Activated effector memory CD4-positive, alpha-beta T cell treated with anti-CD3 and anti-CD28 coated beads, Interleukin-2, amount 50 U/mL, for 16 hours (primary cell): Measurements from ENCODE around the gene NPBWR2.
A peak's percentile ranks its signal among the peaks of the same experiment; 100 is the strongest.
"Not testable (repeated sequence)": the region's sequence is repeated elsewhere in the genome, so short reads cannot be mapped to it uniquely, and the experiment has no call there.

ENCODE experiments used
- DNase-seq: peaks from one replicate; pipeline ENCODE4 v3.0.0-alpha.2; 2020

NPBWR2 gene

DNA sequence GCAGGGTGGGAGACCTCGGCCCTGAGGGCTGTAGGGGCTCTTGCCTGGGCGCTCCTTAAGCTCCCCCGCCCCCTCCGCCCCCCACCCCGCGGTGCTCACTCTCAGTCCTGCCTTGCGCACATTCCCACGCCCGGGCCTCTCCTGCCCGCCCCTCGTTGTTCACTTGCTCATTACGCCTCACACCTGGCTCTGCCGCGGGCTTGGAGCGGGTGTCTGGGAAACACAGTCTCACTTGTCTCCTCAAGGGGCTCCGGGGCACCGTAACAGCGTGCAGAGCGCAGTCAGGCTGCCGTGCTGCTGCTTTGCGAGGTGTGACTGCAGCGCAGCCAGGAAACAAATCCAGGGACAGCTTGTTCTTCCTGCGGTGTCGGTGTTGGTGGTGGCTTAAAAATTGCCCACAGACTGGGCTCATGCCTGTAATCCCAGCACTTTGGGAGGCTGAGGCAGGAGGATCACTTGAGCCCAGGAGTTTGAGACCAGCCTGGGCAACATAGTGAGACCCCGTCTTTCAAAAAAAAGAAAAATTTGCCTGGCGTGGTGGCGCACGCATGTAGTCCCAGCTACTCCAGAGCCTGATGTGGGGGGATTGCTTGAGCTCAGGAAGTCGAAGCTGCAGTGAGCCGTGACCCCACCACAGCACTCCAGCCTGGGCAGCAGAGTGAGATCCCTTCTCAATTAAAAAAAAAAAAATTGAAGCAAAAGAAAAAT lies 4.6 kb downstream of the NPBWR2 start:
- peak; percentile 62 for DNase-seq

DNA sequence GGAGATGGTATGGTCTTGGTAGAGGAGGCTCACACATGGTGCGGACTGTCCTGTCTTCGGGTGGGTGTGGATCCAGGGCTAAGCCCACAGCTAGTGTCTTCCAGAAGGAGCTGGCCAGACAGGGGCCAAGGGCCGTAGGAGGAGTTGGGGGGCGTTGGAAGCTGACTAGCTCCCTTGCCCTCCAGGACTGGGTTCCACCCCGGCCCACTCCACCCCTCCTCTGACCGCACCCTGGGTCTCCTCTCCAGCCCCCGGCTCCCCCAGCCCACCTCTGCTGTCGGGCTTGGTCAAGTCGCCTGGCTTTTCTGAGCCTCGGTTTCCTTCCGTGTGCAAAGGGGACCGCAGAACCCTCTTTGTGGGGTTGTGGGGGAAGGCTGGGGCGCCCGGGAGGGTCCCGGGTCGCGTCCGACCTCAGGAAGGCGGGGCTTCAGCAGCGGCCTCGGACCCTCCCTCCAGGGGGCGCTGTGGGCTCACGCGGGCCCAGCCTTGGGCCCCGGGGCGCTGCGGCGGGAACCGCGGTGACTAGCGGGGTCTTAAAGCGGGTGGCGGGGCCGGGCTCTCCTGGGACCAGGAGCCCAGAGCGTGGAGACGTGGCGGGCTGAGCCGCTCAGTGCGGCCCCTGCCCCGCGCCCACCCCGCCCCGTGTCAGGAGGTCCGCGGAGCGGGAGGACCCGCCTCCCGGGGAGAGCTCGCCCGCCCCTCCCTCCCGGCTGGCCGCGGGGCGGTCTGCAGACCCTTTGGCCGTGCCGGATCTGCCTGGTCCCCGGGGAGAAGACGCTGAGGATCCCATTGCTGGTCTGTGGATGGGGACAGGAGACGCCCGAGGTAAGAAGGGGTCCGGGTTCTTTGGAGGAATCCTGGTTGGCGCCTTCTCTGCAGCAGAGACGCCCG lies 5.4 kb downstream of the NPBWR2 start:
- peak; percentile 87 for DNase-seq

DNA sequence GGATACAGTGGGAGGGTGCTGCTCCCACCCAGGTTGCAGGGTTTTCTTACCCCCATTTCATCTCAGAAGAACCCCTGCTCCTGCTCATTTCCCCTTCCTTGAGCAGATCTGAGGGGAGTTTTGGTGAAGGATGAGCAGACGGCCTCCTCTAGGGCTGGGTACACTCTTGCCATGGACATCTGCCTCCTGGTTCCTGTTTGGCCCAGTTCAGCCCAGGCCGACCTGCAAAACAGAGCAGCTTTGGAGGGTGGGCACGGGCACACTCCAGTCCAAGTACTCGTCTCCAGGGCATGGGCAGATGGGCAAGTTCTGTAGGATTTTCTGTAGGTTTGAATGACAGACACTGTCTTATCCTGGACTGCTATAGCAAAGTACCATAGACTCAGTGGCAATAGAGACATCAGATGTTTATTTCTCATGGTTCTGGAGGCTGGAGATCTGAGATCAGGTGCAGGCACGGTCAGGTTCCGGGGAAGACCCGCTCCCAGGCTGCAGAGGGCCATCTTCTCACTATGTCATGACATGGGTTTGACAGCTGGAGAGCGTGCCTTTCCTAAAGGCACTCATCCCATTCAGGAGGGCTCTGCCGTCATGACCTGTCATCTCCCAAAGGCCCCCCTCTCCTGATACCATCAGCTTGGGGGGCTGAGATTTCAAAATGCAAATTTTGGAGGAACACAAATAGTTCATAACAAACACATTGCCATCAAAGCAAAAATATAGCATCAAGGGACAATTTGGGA lies 6.2 kb downstream of the NPBWR2 start:
- DNase-seq: peak; percentile 38

DNA sequence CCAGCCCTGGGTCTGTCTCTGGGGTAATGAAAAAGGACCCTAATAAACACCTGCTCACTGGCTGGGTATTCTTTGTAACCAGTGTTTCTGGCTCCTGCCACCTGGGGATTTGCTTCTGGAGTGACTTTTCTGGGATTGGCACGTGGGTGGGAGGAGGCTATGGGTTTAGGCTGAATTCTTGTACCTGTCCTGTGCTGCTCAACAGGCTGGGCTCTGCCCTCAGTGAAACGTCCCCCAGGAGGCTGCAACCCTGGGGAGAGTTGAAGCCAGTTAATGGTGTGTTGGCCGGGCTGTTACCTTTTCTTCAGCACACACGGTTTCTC lies 6.8 kb downstream of the NPBWR2 start:
- DNase-seq: no peak

DNA sequence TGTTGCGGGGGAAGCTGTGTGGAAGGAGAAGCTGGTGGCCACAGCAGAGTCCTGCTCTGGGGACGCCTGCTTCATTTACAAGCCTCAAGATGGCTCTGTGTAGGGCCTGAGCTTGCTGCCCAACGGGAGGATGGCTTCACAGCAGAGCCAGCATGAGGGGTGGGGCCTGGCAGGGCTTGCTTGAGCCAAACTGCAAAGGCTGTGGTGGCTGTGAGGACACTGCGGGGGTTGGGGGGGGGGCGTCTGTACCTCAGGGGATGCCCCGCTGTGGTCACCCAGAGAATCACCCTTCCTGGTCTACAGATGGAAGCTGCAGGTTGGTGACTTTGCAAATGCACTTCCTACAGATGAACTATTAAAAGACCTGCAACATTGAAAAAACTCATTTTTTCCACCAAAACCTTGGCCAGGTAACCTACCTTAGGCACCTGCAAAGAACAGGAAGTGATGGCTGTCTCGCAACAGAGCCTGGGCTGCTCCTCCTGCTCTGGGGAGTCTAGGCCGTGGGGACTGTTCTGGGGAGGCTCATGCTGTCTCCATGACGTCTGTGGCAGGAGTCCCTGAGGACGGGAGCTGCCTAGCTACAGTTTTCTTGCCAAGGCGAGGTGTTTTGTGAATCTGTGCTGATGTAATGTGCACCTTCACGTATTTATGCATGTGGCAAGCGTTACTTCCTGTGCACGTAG lies 7.3 kb downstream of the NPBWR2 start:
- no peak for DNase-seq

- DNase-seq: no peak
Observed at GRCh38 chr20:64099086-64099786, 8.1 kb downstream of the NPBWR2 start.

GRCh38 chr20:64098471-64099013 lies 8.8 kb downstream of the NPBWR2 start:
- DNase-seq: no peak

DNA sequence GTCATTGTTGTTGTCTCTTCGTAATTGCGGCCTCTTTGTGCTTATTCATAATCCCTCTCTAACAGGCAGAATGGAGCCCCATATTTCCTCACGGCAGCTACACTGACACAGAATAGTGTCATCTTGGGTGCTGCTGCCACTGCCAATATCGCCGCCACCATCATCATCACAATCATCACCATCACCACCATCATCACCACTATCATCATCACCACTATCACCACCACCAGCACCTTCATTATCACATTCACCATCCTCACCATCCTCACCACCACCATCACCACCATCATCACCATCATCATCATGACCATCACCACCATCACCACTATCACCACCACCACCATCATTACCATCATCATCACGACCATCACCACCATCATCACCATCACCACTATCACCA lies 10.8 kb downstream of the NPBWR2 start:
- DNase-seq: no peak

- no peak for DNase-seq
Observed at GRCh38 chr20:64095927-64096326, 11.4 kb downstream of the NPBWR2 start.

GRCh38 chr20:64095455-64095854 lies 11.9 kb downstream of the NPBWR2 start:
- DNase-seq: no peak

DNA sequence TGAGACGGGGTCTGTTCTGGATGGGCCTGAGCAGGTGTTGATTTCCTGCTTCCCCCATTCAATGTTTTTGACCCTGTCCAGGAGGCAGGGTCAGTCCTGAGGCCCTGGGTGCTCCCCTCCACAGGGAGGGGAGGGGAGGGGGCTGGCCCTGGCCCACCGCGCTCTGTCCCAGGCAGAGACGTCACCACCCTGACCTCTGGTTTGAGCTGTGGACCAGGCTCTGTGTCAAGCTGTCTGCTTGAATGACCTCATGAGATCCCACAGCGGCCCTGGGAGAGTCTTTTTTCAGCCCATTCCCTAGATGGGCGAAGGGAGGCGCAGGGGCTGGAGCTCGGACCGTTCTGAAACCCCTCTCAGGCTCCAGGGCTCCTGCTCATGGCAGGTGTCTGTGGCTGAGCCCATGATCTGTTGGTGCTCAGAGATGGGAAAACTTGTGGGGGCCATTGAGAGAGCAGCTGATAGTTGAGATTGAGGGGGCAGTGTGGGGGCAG lies 14.3 kb downstream of the NPBWR2 start:
- DNase-seq: no peak

- DNase-seq: no peak
Observed at GRCh38 chr20:64092258-64093012, 14.9 kb downstream of the NPBWR2 start.

DNA sequence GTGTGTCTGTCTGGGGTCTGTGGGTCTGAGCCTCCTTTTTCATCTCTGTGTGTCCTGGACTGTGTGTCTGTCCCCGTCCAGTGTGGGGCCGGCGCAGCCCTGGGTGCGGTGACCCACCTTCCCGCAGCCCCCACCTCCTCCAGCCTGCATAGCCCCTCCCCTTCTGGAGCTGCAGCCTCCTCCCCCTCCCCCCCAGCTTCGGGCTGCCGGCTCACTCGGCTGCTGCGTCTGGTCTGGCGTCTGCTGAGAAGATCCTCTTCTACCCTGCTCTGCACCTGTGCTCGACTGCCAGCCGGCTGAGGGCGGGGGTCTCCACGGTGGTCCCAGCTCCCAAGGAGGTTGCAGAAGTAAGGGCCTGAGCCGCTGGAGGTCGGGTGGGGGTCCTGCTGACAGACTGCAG lies 15.6 kb downstream of the NPBWR2 start:
- no peak for DNase-seq

GRCh38 chr20:64091340-64091739 lies 16.0 kb downstream of the NPBWR2 start:
- DNase-seq: no peak

- no peak for DNase-seq
Observed at GRCh38 chr20:64090165-64090564, 17.2 kb downstream of the NPBWR2 start.

DNA sequence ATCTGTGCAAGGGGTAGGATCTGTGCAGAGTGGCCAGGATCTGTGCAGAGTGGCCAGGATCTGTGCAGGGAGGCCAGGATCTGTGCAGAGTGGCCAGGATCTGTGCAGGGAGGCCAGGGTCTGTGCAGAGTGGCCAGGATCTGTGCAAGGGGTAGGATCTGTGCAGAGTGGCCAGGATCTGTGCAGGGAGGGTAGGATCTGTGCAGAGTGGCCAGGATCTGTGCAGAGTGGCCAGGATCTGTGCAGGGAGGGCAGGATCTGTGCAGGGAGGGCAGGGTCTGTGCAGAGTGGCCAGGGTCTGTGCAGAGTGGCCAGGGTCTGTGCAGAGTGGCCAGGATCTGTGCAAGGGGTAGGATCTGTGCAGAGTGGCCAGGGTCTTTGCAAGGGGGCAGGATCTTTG lies 18.8 kb downstream of the NPBWR2 start:
- DNase-seq: not testable (repeated sequence)

GRCh38 chr20:64087226-64087825 lies 20.0 kb downstream of the NPBWR2 start:
- DNase-seq: not testable (repeated sequence)

DNA sequence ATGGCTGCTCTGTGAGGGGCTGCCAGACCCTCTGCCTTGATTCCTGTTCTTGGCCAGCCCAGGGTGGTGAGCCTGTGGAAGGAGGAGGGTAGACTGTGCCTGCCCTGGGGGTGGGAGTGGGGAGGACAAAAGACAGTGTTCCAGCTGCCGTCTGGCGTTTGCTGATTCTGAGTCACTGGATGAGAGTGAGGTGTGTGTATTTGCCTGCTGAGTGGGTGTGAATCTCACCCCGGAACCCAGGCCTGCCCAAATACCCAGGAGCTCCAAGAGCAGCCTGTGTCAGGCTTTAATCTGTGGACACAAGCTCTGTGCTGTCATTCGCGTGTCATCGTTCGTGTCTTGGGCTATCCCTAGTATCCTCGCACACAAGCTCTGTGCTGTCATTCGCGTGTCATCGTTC lies 20.6 kb downstream of the NPBWR2 start:
- no peak for DNase-seq

- DNase-seq: no peak
Observed at GRCh38 chr20:64084685-64085152, 22.6 kb downstream of the NPBWR2 start.
